ENCODE results near the gene SYNC.

The SYNC gene

DNA sequence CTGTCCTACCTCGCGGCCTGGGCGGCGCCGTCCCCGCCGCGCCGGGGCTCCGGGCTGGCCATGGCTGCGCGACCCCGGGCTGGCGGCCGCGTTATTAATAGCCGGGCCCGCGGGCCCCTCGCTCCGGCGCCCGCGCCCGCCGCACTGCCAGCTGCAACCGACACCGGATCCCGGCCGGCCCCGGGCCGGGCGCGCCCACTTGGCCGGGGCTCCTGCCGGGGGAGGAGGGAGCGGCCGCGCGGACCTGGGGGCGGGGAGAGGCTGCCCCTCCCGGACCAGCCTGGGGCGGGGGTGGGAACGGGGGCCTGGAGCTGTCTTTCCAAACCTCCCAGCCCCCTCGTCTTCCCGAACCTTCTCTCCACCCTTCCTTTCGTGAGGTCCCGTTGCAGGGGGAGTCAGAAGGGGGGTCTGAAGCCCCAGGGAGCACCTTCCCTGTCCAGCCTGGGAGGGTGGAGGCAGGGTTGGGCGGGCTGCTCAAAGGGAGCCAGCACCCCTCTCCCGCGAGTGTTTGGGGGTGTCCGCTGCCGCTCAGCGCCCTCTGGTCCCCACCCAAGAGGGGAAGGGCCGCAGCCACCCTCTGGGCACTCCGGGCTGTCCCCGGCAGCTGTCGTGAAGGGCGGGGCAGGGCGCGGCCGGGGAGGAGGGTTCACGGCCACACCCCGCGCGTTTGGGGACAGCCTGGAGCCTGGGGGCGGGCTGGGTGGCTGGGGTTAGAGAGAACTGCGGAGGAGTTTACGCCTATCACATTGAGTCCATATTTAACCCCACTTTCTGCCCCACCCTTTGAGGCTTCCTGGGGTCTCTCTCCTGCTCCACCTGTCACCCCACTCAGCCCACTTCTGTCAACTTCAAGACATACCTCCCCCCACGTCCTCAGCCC, at the start of gene SYNC:
Gene SYNC (minus strand): TSS at position 172 of the 880 bp plus-strand sequence. CDS start 110 bp downstream, at position 62.
- TF ChIP-seq POLR2A (IDR thresholded peaks at IDR 0.05; ENCODE audit: low read depth, low read length): peak; percentile 55; the same call in 1 of the 2 replicates
- peak; percentile 85 for DNase-seq (ENCODE audit: insufficient read length, low spot score)
- no peak for FAIRE-seq

DNA sequence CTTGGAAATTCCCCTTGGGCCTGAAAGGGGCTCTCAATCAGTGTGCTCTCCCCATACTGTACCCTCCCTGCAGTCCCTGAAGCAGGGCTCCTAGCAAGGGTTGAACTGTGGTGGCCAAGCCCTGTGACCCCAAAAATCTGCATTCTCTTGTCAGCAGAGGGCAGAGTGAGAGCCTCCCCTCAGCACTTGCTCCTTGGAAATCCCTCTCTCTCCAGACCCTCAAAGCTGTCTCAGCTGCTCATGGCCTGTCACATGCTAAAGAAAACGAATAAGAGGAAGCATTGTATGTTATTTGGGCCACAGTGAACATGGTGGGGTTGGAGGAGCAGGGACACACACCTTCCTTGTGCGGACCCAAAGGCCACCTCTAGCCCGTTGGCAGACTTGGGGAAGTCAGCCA, 47.2 kb upstream of the SYNC start:
- DNase-seq (ENCODE audit: insufficient read length, low spot score) (no peak), FAIRE-seq (no peak)
- TF ChIP-seq POLR2A (IDR thresholded peaks at IDR 0.05; ENCODE audit: low read depth, low read length): no peak

DNA sequence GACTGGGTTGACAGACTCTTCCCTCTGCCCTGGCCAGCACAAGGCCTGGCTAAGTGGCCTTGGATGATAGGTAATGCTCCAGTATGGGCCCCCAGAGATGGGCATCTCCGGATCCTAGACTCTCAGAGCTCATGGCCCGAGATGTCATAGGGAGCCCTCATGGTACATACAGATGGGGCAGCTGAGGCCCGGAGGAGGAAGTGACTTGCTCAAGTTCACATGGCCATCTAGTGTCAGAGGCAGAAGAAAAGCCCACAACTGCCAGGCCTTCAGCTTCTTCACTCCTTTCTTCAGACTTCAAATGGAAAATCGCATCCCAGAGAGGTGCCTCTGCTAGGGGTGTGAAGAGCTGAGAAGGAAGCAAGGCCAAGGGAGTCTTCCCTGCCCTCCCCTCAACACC, 46.8 kb upstream of the SYNC start:
- FAIRE-seq (no peak), DNase-seq (ENCODE audit: insufficient read length, low spot score) (no peak)
- no peak for TF ChIP-seq POLR2A (IDR thresholded peaks at IDR 0.05; ENCODE audit: low read depth, low read length)

DNA sequence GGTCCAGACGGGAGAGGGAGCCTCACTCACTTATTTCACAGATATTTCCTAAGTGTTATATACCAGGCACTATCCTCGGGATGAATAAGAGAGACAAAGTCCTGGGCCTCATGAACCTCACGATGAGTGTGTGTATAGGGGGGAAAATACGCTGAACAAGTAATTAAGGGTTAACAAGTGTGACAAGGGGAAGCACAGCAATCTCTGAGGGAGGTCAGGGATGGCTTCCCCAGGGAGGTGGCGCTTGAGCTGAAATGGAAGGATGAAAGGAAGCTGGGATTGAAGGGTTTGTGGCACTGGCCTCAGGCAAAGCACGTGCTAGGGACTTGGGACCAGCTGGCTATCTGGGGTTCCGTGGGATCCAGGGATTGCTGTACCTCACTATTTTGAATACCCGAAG, 46.4 kb upstream of the SYNC start:
- FAIRE-seq (no peak), DNase-seq (ENCODE audit: insufficient read length, low spot score) (no peak)
- no peak for TF ChIP-seq POLR2A (IDR thresholded peaks at IDR 0.05; ENCODE audit: low read depth, low read length)

DNA sequence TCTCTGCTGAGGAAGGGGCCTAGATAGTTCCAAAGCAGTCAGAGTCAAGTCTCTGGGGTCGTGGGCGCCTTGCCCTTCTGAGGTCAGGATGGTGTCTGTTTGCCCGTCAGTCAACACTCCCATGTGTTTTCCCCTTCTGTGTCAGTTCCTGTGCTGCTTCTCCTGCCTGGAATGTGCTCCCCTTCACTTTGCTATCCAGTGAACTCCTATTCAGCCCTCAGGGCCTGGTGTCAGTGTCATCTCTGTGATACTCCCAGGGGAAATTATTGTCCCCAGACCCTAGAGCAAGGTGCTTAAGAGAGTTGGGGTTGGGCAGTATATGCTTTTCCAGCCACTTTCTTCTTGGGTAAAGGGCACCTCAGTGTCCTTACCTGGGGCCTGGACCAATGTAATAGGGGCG, 45.8 kb upstream of the SYNC start:
- DNase-seq (ENCODE audit: insufficient read length, low spot score): no peak
- no peak for FAIRE-seq
- TF ChIP-seq POLR2A (IDR thresholded peaks at IDR 0.05; ENCODE audit: low read depth, low read length): no peak

DNA sequence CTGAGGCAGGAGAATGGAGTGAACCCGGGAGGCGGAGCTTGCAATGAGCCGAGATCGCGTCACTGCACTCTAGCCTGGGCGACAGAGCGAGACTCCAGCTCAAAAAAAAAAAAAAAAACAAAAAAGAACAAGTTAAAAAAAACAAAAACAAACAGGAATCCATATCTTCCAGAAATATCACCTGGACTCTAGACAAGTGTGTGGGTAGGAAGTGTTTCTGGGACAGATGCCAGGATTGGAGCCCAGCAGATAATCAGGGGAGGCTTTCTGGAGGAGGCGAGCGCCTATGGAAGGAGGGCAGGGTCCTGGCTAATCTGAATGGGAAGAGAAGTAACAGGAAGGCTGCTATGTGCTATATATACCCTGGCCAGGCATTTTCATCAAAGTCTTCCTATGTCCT, 43.6 kb upstream of the SYNC start:
- DNase-seq (ENCODE audit: insufficient read length, low spot score) (no peak), FAIRE-seq (no peak)
- TF ChIP-seq POLR2A (IDR thresholded peaks at IDR 0.05; ENCODE audit: low read depth, low read length): no peak

DNA sequence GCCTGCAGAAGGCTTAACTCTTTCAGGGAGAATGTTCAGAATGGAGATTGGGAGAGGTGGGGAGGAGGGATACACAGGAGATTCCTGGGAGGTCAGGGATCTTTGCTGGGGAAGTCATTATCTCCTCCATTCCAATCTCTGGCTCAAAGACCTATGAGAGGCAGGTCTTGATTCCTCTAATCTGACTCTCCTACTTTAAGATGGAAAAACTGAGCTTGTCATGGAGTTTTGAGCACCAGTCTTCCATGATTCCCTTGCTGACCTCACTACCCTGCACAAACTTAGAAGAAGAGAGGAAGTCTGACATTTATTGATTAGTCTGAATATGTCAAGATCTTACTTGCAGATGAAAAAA, 41.5 kb upstream of the SYNC start:
- no peak for FAIRE-seq
- no peak for DNase-seq (ENCODE audit: insufficient read length, low spot score)
- no peak for TF ChIP-seq POLR2A (IDR thresholded peaks at IDR 0.05; ENCODE audit: low read depth, low read length)

DNA sequence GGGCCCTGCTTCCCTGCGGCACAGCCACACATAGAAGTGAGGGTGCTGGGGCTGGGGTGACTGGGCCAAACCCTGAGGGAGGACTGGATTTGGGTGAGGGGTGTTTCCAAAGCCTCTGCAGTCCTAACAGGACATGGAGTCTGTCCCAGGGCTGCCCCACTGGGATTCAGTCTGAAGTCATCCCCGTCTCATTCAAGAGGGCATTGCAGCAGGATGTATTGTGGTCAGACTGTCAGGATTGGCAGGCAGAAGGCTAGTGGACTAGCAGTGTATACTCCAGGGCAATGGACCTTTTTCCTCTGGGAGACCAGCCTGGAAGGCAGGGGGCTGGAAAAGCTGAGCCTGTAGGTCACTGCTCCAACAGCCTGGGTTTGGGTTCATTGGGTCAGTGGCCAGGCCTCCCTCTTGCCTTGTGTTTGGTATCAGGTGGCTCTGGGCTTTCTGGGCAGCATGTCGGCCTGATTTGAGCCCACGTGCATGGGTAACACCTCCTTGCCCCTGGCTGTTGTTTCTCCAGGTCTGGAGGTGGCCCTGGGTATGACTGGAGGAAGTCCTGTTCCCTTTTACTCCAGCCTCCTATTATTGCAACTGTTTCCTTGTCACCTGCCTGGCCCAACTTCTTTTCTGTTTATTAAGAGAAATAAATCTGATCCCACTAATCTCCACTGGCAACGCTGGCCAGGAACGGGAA, 41.0 kb upstream of the SYNC start:
- DNase-seq (ENCODE audit: insufficient read length, low spot score): no peak
- TF ChIP-seq POLR2A (IDR thresholded peaks at IDR 0.05; ENCODE audit: low read depth, low read length): no peak
- no peak for FAIRE-seq

DNA sequence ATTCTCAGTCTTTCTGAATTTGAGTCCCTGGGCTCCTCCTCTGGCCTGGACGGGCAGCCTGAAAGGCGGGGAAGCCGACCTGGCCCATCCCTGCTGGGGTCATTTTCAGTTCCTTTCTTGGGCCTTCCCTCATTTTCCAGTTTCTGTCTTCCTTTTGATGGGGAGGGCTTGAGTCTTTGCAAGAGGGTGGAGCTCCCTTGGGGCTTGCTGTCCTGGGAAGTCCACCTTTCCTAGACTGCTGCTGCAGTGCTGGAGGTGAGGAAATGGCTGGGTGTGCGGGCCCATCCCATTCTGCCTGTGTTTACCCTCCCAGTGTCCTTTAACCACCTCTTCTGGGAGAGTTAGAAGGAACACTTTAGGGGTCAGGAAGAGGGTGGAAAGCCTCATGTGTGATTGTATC, 40.4 kb upstream of the SYNC start:
- FAIRE-seq: no peak
- TF ChIP-seq POLR2A (IDR thresholded peaks at IDR 0.05; ENCODE audit: low read depth, low read length): no peak
- DNase-seq (ENCODE audit: insufficient read length, low spot score): no peak

DNA sequence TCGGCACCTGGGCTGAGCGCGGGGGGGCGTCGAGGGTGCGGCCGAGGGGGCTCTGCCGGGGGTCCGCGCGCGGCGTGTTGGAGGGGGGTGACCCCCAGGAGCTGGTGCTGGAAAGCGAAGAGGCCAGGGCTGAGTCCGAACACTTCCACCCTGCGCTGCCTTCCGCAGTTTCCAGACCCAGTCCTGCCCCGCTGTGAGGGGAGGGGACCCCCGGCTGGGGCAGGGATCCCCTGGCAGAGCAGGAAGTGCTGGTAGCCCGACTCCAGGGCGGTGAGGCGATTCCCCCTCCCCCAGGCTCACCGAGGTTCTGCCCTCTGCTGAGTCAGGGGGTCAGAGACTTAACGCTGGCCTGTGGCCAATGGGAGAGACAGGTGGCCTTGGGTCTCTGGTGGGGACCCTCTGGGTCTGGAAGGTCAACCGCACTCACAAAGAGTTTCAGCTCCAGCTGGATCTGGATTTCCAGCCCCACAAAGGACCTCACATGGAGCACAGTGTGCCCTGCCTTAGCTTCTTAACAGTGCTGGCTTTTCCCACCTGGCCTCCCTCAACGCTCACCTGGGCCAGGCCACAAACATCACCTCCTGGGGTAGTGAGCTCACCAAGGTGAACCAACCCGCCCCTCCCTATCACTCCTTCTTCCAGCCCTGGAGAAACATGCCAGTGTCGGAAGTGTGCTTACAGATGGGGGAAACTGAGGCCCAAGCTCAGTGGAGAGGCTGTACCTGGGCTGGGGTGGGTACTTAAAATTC, 39.8 kb upstream of the SYNC start:
- no peak for DNase-seq (ENCODE audit: insufficient read length, low spot score)
- no peak for TF ChIP-seq POLR2A (IDR thresholded peaks at IDR 0.05; ENCODE audit: low read depth, low read length)
- FAIRE-seq: no peak

DNA sequence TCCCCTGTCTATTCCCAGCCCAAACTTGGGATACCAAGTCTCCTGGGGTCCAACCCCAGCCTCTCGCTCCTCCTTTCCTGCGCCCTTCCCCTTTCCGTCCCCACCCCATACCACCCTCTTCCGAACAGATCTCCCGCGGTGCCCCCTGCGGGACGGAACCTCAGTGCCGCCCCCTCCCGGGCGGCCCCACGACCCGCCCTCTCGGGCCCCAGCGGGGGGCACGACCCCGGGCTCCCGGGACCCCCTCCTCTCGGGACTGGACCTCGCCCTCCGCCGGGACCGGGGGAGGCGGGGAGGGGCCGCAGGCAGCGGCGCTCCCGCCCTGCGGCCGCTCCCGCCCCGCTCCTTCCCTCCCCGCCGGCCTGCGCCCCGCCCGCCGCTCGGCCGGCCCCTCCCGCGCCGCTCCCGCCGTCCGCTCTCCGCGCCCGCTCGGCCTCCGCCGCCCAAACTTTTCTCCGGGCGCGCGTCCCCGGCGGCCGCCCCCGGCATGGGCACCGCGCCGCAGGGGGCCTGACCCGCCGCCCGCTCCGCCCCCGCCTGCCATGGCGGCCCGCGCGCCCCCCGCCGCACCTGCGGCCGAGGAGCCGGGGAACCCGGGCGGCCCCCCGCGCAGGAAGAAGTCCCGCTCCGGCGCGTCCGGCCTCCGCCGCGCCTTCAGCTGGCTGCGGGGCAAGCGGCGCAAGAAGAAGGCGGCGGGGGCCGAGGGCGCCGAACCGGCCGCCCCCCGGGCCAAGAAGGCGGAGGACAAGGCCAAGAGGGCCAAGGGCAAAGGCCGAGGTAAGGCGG, 39.0 kb upstream of the SYNC start:
- FAIRE-seq (no peak), DNase-seq (ENCODE audit: insufficient read length, low spot score) (peak; percentile 60)
- no peak for TF ChIP-seq POLR2A (IDR thresholded peaks at IDR 0.05; ENCODE audit: low read depth, low read length)

DNA sequence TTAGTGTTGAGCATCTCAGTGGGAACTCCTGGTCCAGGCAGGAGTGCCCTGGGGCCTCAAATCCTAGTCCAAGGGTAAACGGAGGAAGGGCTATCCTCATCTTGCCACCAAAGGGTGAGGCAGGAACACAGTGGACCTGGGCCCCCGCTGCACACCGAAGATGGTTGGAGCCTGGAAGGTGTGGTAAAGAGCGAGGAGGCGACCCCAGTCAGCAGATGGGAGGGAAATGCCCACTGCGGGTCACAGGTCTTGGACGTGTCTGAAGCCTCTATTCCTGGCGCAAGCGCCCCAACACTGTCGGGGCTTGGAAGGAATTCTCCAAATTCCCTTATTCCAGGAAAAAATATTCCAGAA, 38.5 kb upstream of the SYNC start:
- TF ChIP-seq POLR2A (IDR thresholded peaks at IDR 0.05; ENCODE audit: low read depth, low read length): no peak
- DNase-seq (ENCODE audit: insufficient read length, low spot score) (no peak), FAIRE-seq (no peak)
